Measurements from ENCODE around the gene SLC35F4.

GRCh38 chr14:57657487-57657886, 208.4 kb downstream of the SLC35F4 start:
- TF ChIP-seq CTCF (IDR thresholded peaks at IDR 0.05) (no peak), POLR2A (IDR thresholded peaks at IDR 0.05) (no peak)
